ENCODE data around the gene GNPTAB. TPM values are rescaled to one million over a fixed set of nuclear protein-coding genes. Genes with fewer than 3 reads are reported as not detected.
"Not testable (repeated sequence)": the region's sequence is repeated elsewhere in the genome, so short reads cannot be mapped to it uniquely, and the experiment has no call there.

The GNPTAB gene
- 10 to 100 TPM; 20.4 to 24.0 TPM for total RNA-seq

DNA sequence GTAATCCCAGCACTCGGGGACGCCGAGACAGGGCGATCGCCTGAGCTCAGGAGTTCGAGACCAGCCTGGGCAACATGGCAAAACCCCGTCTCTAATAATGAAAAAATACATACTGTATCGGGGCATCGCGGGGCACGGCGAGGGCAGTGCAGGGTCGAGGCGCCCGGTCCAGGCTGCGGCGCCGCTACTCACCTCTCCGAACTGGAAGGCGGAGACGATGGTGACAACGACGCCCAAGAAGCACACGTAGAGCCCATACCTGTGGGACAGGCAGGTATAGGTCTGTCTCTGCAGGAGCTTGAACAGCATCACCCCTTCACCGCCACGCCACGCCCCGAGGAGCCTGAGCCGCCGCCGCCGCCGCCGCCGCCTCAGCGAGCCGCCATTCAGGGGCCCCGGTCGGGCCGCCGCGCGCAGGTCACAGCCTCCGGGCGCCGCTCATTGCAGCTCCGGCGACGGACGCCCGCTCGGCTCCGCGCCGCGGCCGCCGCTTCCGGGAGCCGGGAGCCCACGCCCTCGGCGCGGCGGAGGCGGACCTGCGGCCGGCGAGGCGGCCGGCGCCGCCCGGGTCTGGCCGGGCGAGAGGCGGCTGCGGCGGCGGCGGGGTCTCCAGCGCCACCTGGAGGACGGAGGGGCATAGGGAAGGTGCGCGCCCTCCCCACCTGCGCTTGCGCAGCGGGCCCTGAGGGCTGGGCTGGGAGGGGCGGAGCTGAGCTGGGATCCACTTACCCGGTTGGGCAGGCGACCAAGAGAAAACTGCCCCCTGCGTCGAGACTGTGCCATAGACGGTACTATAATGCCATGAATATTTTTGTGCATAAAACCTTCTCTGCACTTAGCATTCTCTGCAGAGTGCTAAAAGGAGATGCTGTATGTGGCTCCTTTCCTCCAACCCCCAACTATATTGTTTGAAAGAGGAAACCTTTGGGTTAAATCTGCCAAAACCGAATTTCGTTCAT is at the start of gene GNPTAB:
Gene GNPTAB, minus strand, starts transcription at position 593 of the 959 bp plus-strand sequence. Its CDS starts 284 bp downstream, at position 309.
- Mint-ChIP-seq H3K27me3 (no peaks in the 10 kb centered on the region), H3K36me3 (ENCODE audit: low read depth) (no peaks in the 10 kb centered on the region), H3K27ac (peak within 1 kb of the TSS; percentile 91), H3K4me3 (peak within 1 kb of the TSS; percentile 95), H3K4me1 (peaks cover 41% of the 10 kb centered on the region), H3K9me3 (ENCODE audit: low read depth) (no peaks in the 10 kb centered on the region)
- peak; percentile 98 for DNase-seq
- POLR2A ChIA-PET = interaction anchor here (0.6 to 0.7 kb wide), 3 partner anchors 10 to 191 kb away, joined by 3 to 5 read pairs (median 3); no protein-coding TSS in a partner anchor
- CTCF ChIA-PET = interaction anchor here (0.5 to 18.6 kb wide), 21 partner anchors 10 to 951 kb away, joined by 3 to 280 read pairs (median 5); partner anchors contain the start of gene ARL1
- intact Hi-C loops (cut with DNase I, micrococcal nuclease) = loop anchor here (1.0 to 10.0 kb wide), 13 partner anchors 9 to 550 kb away; partner anchors contain the start of genes ARL1 (in 2 of the 2), DRAM1 (in 2 of the 2), CHPT1 (in 1 of the 2) and NUP37 (in 1 of the 2)
- ATAC-seq = peak; percentile 95

DNA sequence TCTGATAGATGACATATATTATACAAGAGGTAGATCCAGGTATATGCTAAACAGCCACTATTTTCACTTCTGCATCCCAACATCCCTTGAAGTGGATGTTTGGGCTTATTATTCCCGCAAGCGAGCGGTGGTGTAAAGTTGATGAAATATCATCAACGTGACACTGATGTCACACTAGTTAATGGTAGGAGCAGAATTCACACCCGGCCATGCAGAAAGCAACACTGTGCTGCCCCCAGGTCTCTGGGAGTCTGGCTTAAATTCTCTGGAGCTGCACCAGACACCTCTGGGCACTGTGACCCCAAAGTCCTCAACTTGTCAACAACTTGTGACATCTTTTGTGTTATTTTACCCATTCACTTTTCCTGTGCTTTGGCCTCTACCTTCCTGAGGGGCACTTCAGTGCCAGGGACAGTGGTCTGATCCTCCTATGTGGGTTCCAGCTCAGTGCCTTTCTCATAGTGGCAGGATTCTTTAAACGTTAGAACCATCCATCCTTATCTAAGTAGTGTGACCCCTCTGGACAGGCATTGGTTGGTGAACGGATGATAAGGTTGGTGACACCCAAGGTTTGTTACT is 47.6 kb upstream of the GNPTAB start:
- Mint-ChIP-seq H3K36me3 (ENCODE audit: low read depth) (no peaks in the 10 kb centered on the region), H3K27me3 (peaks cover 3% of the 10 kb centered on the region), H3K27ac (peak overlapping the region; percentile 8), H3K4me1 (peaks cover 6% of the 10 kb centered on the region), H3K4me3 (peak overlapping the region; percentile 75), H3K9me3 (ENCODE audit: low read depth) (no peaks in the 10 kb centered on the region)
- ATAC-seq (no peak), DNase-seq (no peak)
- ChIA-PET CTCF (interaction anchor here (1.7 kb wide), 1 partner anchor 105 kb away, joined by 4 read pairs; no protein-coding TSS in a partner anchor), POLR2A (no interaction called here)
- intact Hi-C loops (cut with DNase I, micrococcal nuclease) = loop anchor here (5.0 kb wide), 2 partner anchors 46 to 181 kb away; partner anchors contain the start of genes CHPT1 (in 1 of the 2) and GNPTAB (in 1 of the 2)

DNA sequence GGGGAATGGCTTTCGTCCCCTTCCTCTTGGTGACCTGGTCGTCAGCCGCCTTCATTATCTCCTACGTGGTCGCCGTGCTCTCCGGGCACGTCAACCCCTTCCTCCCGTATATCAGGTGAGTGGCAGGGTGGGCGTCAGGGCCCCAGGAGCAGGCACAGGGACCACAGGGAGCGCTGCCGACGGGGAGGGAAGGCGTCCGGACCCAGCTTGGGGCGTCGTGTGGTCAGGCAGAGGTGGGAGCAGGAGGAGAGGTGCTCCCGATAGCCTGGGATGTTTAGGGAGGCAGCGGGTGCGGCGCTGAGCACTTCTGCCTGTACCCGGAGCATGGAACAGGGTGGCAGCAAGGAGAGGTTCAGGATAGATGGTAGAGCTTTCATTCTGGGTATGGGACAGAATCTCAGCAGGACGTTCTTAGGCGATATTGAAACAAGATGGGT is 47.1 kb upstream of the GNPTAB start:
- Mint-ChIP-seq H3K36me3 (ENCODE audit: low read depth) (no peaks in the 10 kb centered on the region), H3K4me3 (peak overlapping the region; percentile 75), H3K27me3 (peaks cover 3% of the 10 kb centered on the region), H3K9me3 (ENCODE audit: low read depth) (no peaks in the 10 kb centered on the region), H3K27ac (peak overlapping the region; percentile 59), H3K4me1 (peaks cover 6% of the 10 kb centered on the region)
- CTCF ChIA-PET = interaction anchor here (1.0 to 1.7 kb wide), 2 partner anchors 30 to 104 kb away, joined by 3 to 4 read pairs; no protein-coding TSS in a partner anchor
- intact Hi-C loops (cut with DNase I, micrococcal nuclease) = loop anchor here (1.0 to 5.0 kb wide), 6 partner anchors 46 to 471 kb away; partner anchors contain the start of genes GNPTAB (in 2 of the 2), ARL1 (in 1 of the 2), CHPT1 (in 1 of the 2) and NUP37 (in 1 of the 2)
- ATAC-seq (peak; percentile 15), DNase-seq (no peak)
- POLR2A ChIA-PET = no interaction called here

DNA sequence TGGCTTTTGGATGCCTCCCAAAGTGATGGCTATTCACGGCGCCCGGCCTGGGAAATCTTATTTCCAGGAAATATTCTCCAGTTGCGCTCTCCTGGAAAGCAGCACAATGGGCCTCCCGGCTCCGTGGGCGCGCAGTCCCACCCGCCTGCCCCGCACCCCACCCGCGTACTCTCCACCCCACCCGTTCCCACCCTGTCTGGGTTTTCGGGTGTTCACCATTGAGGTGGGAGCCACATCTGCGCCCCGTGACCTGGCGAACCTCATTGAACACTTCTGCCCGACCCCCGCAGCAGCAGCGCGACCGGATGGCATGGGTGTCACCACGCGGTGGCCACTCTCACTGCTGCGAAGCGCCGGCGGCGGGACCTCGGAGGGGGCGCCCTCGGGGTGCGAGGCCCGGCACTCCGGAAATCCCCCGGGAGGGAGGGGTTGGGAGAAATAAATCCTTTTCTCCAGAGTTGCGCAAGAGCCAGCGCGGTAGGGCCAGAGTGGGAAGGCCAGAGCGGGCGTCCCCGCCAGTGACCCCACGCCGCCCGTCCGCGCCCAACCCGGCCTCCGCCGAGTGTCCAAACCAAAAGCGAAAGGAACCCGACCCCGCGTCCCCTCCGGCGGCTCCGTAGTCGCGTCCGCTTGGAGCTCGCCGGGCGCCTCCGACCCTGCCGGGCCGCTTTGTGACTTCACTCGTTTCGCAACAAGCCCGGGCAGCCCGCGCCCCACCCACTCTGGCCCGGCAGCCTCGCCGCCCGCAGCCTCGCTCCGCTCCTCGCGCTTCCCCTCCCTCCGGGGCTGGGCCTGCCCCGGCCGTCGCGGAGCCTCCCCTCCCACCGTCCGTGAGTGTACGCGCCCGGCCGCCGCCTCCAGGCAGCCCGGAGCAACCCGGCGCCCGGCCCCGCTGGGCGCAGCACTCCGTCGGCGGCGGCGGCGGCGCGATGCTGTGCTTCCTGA is 46.4 kb upstream of the GNPTAB start, which contains the start of gene DRAM1:
Gene DRAM1, plus strand, starts transcription at position 720 of the 945 bp plus-strand sequence. Its CDS starts 210 bp downstream, at position 930.
- Mint-ChIP-seq H3K9me3 (ENCODE audit: low read depth) (no peaks in the 10 kb centered on the region), H3K4me1 (peaks cover 6% of the 10 kb centered on the region), H3K27ac (peak within 1 kb of the TSS; percentile 59), H3K27me3 (peaks cover 3% of the 10 kb centered on the region), H3K36me3 (ENCODE audit: low read depth) (no peaks in the 10 kb centered on the region), H3K4me3 (peak within 1 kb of the TSS; percentile 75)
- ChIA-PET POLR2A (no interaction called here), CTCF (interaction anchor here (1.0 to 1.7 kb wide), 2 partner anchors 29 to 104 kb away, joined by 3 to 4 read pairs; no protein-coding TSS in a partner anchor)
- intact Hi-C loops (cut with DNase I, micrococcal nuclease) = loop anchor here (1.0 to 5.0 kb wide), 6 partner anchors 45 to 470 kb away; partner anchors contain the start of genes GNPTAB (in 2 of the 2), ARL1 (in 1 of the 2), CHPT1 (in 1 of the 2) and NUP37 (in 1 of the 2)
- ATAC-seq (peak; percentile 91), DNase-seq (peak; percentile 85)

DNA sequence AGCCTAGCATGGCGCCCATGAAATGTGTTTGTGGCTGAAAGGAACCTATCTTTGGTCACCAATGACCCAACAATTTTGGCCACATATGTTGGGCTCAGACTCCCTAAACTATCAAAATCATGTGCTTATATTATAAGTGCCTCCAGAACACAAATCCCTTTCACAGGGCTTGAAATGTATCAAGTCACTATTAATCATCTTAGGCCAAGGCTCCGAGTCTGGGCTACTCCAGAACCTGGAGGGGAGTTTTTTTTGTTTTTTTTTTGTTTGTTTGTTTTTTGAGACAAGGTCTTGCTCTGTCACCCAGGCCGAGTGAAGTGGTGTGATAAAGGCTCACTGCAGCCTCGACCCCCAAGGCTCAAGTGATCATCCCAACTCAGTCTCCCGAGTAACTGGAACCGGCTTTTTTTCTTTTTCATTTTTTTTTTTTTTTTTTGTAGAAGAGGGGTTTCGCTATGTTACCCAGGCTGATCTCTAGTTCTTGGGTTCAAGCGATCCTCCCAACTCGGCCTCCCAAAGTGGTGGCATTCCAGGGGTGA is 45.6 kb upstream of the GNPTAB start:
- CTCF ChIA-PET = no interaction called here
- POLR2A ChIA-PET = no interaction called here
- H3K4me3 Mint-ChIP-seq = peak overlapping the region; percentile 75
- intact Hi-C loops (cut with DNase I, micrococcal nuclease) = loop anchor here (2.0 to 5.0 kb wide), 3 partner anchors 44 to 179 kb away; partner anchors contain the start of genes GNPTAB (in 2 of the 2) and CHPT1 (in 1 of the 2)
- H3K36me3 Mint-ChIP-seq (ENCODE audit: low read depth) = no peaks in the 10 kb centered on the region
- H3K27me3 Mint-ChIP-seq = peaks cover 3% of the 10 kb centered on the region
- no peaks in the 10 kb centered on the region for H3K9me3 Mint-ChIP-seq (ENCODE audit: low read depth)
- H3K4me1 Mint-ChIP-seq = peaks cover 6% of the 10 kb centered on the region
- no peak overlapping the region for H3K27ac Mint-ChIP-seq
- ATAC-seq = no peak
- DNase-seq = no peak

DNA sequence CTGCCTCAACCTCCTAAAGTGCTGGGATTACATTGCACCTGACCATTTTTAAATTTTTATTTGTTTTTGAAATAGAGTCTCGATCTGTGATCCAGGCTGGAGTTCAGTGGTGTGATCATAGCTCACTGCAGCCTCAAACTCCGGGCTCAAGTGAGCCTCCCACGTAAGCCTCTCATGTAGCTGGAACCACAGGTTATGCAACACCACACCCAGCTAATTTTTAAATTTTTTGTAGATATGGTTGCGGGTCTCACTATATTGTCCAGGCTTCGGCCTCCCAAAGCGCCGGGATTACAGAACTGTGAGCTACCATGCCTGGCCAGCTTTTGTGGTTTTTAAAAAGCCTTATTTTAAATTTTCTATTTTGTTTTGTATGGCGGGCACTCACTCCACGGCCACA is 44.4 kb upstream of the GNPTAB start:
- Mint-ChIP-seq H3K9me3 (ENCODE audit: low read depth) (no peaks in the 10 kb centered on the region), H3K27me3 (peaks cover 3% of the 10 kb centered on the region), H3K4me3 (no peak overlapping the region), H3K36me3 (ENCODE audit: low read depth) (no peaks in the 10 kb centered on the region), H3K4me1 (peaks cover 6% of the 10 kb centered on the region), H3K27ac (no peak overlapping the region)
- intact Hi-C loops (cut with DNase I, micrococcal nuclease) = loop anchor here (5.0 kb wide), 2 partner anchors 43 to 178 kb away; partner anchors contain the start of genes CHPT1 (in 1 of the 2) and GNPTAB (in 1 of the 2)
- ChIA-PET CTCF (interaction anchor here (0.8 to 1.1 kb wide), 2 partner anchors 8 to 36 kb away, joined by 3 to 5 read pairs; no protein-coding TSS in a partner anchor), POLR2A (no interaction called here)
- ATAC-seq (no peak), DNase-seq (no peak)

DNA sequence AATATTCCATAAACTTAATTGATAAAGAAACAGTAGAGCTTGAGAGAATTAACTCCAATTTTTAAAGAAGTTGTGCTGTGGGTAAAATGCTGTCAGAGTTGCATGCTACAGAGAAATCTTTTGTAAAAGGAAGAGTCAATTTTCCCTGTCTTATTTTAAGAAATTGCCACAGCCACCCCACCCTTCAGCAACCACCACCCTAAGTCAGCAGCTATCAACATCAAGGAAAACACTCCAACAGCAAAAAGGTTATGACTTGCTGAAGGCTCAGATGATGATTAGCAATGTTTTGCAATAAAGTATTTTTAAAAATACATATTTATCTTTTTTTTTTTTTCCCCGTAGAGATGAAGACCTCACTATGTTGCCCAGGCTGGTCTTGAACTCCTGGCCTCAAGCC is 40.2 kb upstream of the GNPTAB start:
- intact Hi-C loops (cut with DNase I, micrococcal nuclease) = no loop called here
- Mint-ChIP-seq H3K4me3 (no peak overlapping the region), H3K36me3 (ENCODE audit: low read depth) (no peaks in the 10 kb centered on the region), H3K27ac (no peak overlapping the region), H3K27me3 (no peaks in the 10 kb centered on the region), H3K4me1 (peaks cover 2% of the 10 kb centered on the region), H3K9me3 (ENCODE audit: low read depth) (peaks cover 2% of the 10 kb centered on the region)
- CTCF ChIA-PET = no interaction called here
- POLR2A ChIA-PET = no interaction called here
- ATAC-seq = no peak
- no peak for DNase-seq

DNA sequence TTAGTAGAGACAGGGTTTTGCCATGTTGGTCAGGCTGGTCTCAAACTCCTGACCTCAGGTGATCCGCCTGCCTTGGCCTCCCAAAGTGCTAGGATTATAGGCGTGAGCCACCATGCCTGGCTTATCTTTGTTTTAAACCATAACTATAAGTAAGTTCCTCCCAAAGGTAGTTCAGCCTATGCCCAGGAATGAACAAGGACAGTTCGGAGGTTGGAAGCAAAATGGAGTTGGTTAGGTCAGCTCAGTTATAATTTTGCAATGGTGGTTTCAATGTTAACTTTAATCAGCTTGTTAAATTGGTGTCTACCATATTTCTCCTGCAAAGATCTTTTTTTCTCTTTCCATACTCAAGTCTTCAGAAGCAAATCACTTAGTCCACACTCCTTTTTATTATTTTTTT is 36.9 kb upstream of the GNPTAB start:
- H3K9me3 Mint-ChIP-seq (ENCODE audit: low read depth); H3K36me3 Mint-ChIP-seq (ENCODE audit: low read depth); H3K27me3 Mint-ChIP-seq; DNase-seq; H3K4me1 Mint-ChIP-seq; H3K27ac Mint-ChIP-seq; intact Hi-C loops (cut with DNase I, micrococcal nuclease); ATAC-seq; H3K4me3 Mint-ChIP-seq: not testable (repeated sequence)
- ChIA-PET CTCF (interaction anchor here (0.9 to 1.4 kb wide), 2 partner anchors 8 to 27 kb away, joined by 3 to 4 read pairs; no protein-coding TSS in a partner anchor), POLR2A (interaction anchor here (0.6 kb wide), 1 partner anchor 72 kb away, joined by 5 read pairs; no protein-coding TSS in a partner anchor)

DNA sequence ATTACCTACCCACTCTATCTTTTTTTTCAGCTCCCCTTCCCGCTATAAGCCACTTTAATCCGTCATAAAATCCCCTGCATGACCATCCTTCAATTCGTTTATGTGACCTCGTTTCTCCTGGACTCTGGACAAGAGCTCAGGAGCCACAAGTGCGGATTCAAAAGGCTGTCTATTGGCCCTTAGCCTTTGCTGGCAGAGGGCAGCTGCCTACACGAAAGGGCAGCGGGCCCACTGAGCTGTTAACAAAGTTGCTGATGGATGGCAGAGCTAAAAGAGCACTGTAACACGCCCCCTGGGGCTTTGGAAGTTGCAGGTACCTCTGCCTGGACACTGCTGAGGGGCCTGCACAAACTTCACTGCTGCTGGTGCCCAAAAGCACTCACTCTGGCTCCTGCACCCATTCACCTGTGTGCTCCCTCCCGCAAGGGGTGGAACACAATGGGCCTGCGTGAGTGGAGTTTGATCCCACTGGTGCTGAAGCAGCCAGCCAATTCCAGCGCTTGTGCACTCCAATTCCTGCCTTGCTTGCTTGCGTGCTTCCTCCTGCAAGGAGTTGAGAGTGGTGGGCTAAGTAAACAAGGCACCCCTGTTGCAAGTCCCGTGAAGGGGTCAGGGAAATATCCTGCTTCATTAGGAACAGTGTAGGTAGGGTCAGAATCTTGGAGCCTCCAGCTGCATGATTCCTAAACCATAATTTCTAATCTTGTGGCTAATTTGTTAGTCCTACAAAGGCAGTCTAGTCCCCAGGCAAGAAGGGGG is 36.0 kb upstream of the GNPTAB start:
- Mint-ChIP-seq H3K4me3 (no peak overlapping the region), H3K4me1 (peaks cover 6% of the 10 kb centered on the region), H3K27ac (no peak overlapping the region), H3K36me3 (ENCODE audit: low read depth) (peaks cover 4% of the 10 kb centered on the region), H3K27me3 (peaks cover 3% of the 10 kb centered on the region), H3K9me3 (ENCODE audit: low read depth) (peaks cover 8% of the 10 kb centered on the region)
- no peak for ATAC-seq
- POLR2A ChIA-PET = no interaction called here
- CTCF ChIA-PET = interaction anchor here (1.4 kb wide), 1 partner anchor 9 kb away, joined by 3 read pairs; no protein-coding TSS in a partner anchor
- no peak for DNase-seq
- intact Hi-C loops (cut with DNase I, micrococcal nuclease) = no loop called here

All from activated CD4-positive, alpha-beta T cell treated with anti-CD3 and anti-CD28 coated beads for 36 hours (primary cell).